CD14-positive monocyte (primary cell): ENCODE results near the gene CXCL16. TPM values are rescaled to one million over a fixed set of nuclear protein-coding genes. Genes with fewer than 3 reads are reported as not detected.
A peak's percentile ranks its signal among the peaks of the same experiment; 100 is the strongest.

Source experiments
- DNase-seq, 3 donors: peaks; one replicate each; pipeline ENCODE4 v3.0.0-alpha.2; 2011 to 2022
- H2AFZ ChIP-seq: 2 replicates; pipeline ENCODE4 v1.6.0; 2012; ENCODE audit warnings: mild to moderate bottlenecking, low read depth, low read length, inconsistent platforms; ENCODE audit not compliant: insufficient read depth, poor library complexity, severe bottlenecking
- H3K27ac ChIP-seq, 2 donors: 1 replicate in 1 of 2; 2 replicates in 1 of 2; pipeline ENCODE4 v1.5.1; 2012 to 2013; ENCODE audit warnings: low read length in 2 of 2, control low read depth in 1 of 2, inconsistent platforms in 1 of 2, low read depth in 1 of 2, mild to moderate bottlenecking in 1 of 2
- H3K27me3 ChIP-seq, 2 donors: one replicate each; pipeline versions ENCODE4 v1.6.0 to v1.6.1; 2011 to 2013; ENCODE audit warnings: low read length in 2 of 2; ENCODE audit not compliant: control insufficient read depth in 2 of 2, insufficient read depth in 2 of 2
- H3K36me3 ChIP-seq, 2 donors: replicated peaks in 1 of 2; 1 replicate in 1 of 2; 2 replicates in 1 of 2; pipeline versions ENCODE4 v1.5.1 to v1.6.1; 2012 to 2013; ENCODE audit warnings: low read length in 2 of 2, control low read depth in 1 of 2, inconsistent platforms in 1 of 2, mild to moderate bottlenecking in 1 of 2; ENCODE audit not compliant: insufficient read depth in 2 of 2, control insufficient read depth in 1 of 2
- H3K4me1 ChIP-seq, 2 donors: 1 replicate in 1 of 2; 2 replicates in 1 of 2; pipeline versions ENCODE4 v1.5.1 to v1.6.1; 2012 to 2013; ENCODE audit warnings: low read length in 2 of 2, control low read depth in 1 of 2, inconsistent platforms in 1 of 2, mild to moderate bottlenecking in 1 of 2, moderate library complexity in 1 of 2; ENCODE audit not compliant: insufficient read depth in 2 of 2, control insufficient read depth in 1 of 2
- H3K4me2 ChIP-seq: replicated peaks from 2 replicates; pipeline ENCODE3; 2012; ENCODE audit warnings: low read length, moderate library complexity, mild to moderate bottlenecking; ENCODE audit not compliant: poor library complexity, severe bottlenecking; ENCODE audit errors: extremely low read depth
- H3K4me3 ChIP-seq, 3 experiments: fragments of 200-600 bp in 1 of 3; sonication (generic) in 1 of 3; replicated peaks in 1 of 3; 1 replicate in 2 of 3; 2 replicates in 1 of 3; pipeline ENCODE4 v1.5.1; 2011 to 2013; ENCODE audit warnings: low read length in 3 of 3, mild to moderate bottlenecking in 3 of 3, control low read depth in 2 of 3, low read depth in 2 of 3, inconsistent platforms in 1 of 3, moderate library complexity in 1 of 3
- H3K79me2 ChIP-seq: 2 replicates; pipeline ENCODE4 v1.6.0; 2012; ENCODE audit warnings: mild to moderate bottlenecking, control low read depth, inconsistent platforms, low read length, moderate library complexity; ENCODE audit not compliant: insufficient read depth
- H3K9ac ChIP-seq: 2 replicates; pipeline ENCODE4 v1.6.0; 2017; ENCODE audit warnings: low read length, mild to moderate bottlenecking; ENCODE audit not compliant: insufficient read depth, poor library complexity, severe bottlenecking
- H3K9me3 ChIP-seq, 2 donors: replicated peaks in 1 of 2; 1 replicate in 1 of 2; 2 replicates in 1 of 2; pipeline versions ENCODE4 v1.5.1 to v1.6.1; 2012 to 2013; ENCODE audit warnings: low read length in 2 of 2, control low read depth in 1 of 2; ENCODE audit not compliant: control insufficient read depth in 1 of 2, insufficient read depth in 1 of 2
- H4K20me1 ChIP-seq: 2 replicates; pipeline ENCODE4 v1.6.0; 2012; ENCODE audit warnings: mild to moderate bottlenecking, low read length, control low read depth, moderate library complexity; ENCODE audit not compliant: insufficient read depth
- H3K27ac Mint-ChIP-seq, 7 donors: one replicate each; pipeline ENCODE4 v1.8.0; 2020; ENCODE audit warnings: mild to moderate bottlenecking in 7 of 7, mixed read lengths in 7 of 7, moderate library complexity in 6 of 7, inconsistent platforms in 2 of 7
- H3K27me3 Mint-ChIP-seq, 3 donors: one replicate each; pipeline ENCODE4 v1.8.0; 2021 to 2022; ENCODE audit warnings: low read depth in 3 of 3, mild to moderate bottlenecking in 3 of 3, mixed read lengths in 3 of 3, moderate library complexity in 3 of 3, inconsistent platforms in 1 of 3
- H3K36me3 Mint-ChIP-seq, 2 donors: one replicate each; pipeline ENCODE4 v1.8.0; 2020; ENCODE audit warnings: mixed read lengths in 2 of 2, inconsistent platforms in 1 of 2, mild to moderate bottlenecking in 1 of 2
- H3K4me1 Mint-ChIP-seq: one replicate; pipeline ENCODE4 v1.8.0; 2020; ENCODE audit warnings: mild to moderate bottlenecking, mixed read lengths
- H3K4me3 Mint-ChIP-seq, 2 donors: one replicate each; pipeline ENCODE4 v1.8.0; 2020; ENCODE audit warnings: mild to moderate bottlenecking in 2 of 2, mixed read lengths in 2 of 2, moderate library complexity in 1 of 2
- H3K9me3 Mint-ChIP-seq, 7 donors: one replicate each; pipeline ENCODE4 v1.8.0; 2020 to 2022; ENCODE audit warnings: mixed read lengths in 7 of 7, mild to moderate bottlenecking in 6 of 7, moderate library complexity in 6 of 7, inconsistent platforms in 2 of 7
- CTCF ChIP-seq: fragments of 200-600 bp; IDR thresholded peaks from one replicate; pipeline ENCODE4 v1.8.0; 2022; ENCODE audit warnings: antibody characterized with exemption, mild to moderate bottlenecking
- WGBS: methylation state at CpG from one replicate; pipeline ENCODE4 v1.1.5; 2013; ENCODE audit warnings: missing lambda C conversion rate; ENCODE audit not compliant: insufficient coverage; 5-methylcytosine and 5-hydroxymethylcytosine counted together
- intact Hi-C, 2 donors: fragments of 100-400 bp; cut with micrococcal nuclease; formaldehyde crosslinking; loops; one replicate each; pipeline versions ENCODE4 v1.15.0 to v1.15.1; 2023
- polyA plus RNA-seq, 3 donors: library from polyadenylated mRNA; depleted of rRNA in 1 of 3; unstranded in 2 of 3; stranded (reverse) in 1 of 3; fragments of 300-500 nt in 2 of 3; fragments of >200 nt in 1 of 3; fragmentation: Illumina TruSeq in 2 of 3; gene quantifications; 1 replicate in 2 of 3; 2 replicates in 1 of 3; pipeline ENCODE4 v1.2.3, GENCODE V29; 2012 to 2021

CXCL16 gene
- polyA plus RNA-seq, 3 donors, result 68.1 to 204 (median 103) TPM

GRCh38 chr17:4733073-4733531 is 6.6 kb downstream of the CXCL16 start:
- DNase-seq, result peak; percentile 90 to 95 (median 91)
- H2AFZ ChIP-seq, result no peak overlapping the region
- Mint-ChIP-seq H3K4me3 (peak overlapping the region; percentile 26 to 45), H3K4me1 (peaks cover 74% of the 10 kb centered on the region), H3K9me3 (peaks cover 0 to 3% (median under 1%) of the 10 kb centered on the region in 7 donors), H3K36me3 (peaks cover 41 to 48% of the 10 kb centered on the region in 2 donors), H3K27ac (peak overlapping the region; percentile 97 to 99 (median 99)), H3K27me3 (peaks cover 3 to 16% (median 9%) of the 10 kb centered on the region in 3 donors)
- no peaks in the 10 kb centered on the region for H4K20me1 ChIP-seq
- peaks cover 0 to 5% of the 10 kb centered on the region in 2 donors for H3K27me3 ChIP-seq
- H3K36me3 ChIP-seq, result peaks cover 0 to 13% of the 10 kb centered on the region in 2 donors
- peak overlapping the region in 1 of 3 experiments; percentile 80 for H3K4me3 ChIP-seq
- peaks cover 68 to 78% of the 10 kb centered on the region in 2 donors for H3K4me1 ChIP-seq
- H3K4me2 ChIP-seq, result peak overlapping the region; percentile 80
- H3K27ac ChIP-seq, result peak overlapping the region; percentile 90 to 96
- TF ChIP-seq CTCF, result peak; percentile 85
- H3K79me2 ChIP-seq, result no peaks in the 10 kb centered on the region
- intact Hi-C loops, result loop anchor here in 1 of 2 donors (5.0 kb wide), 2 partner anchors 34 to 64 kb away; partner anchors contain the start of gene PSMB6
- 50% methylated on average over 5 of the region's 6 CpGs for WGBS
- H3K9ac ChIP-seq, result peak overlapping the region; percentile 29
- H3K9me3 ChIP-seq, result no peaks in the 10 kb centered on the region

GRCh38 chr17:4728124-4728523 is 11.6 kb downstream of the CXCL16 start:
- intact Hi-C loops, result no loop called here
- peak overlapping the region in 1 of 2 donors; percentile 34 for H3K27ac ChIP-seq
- H3K9me3 Mint-ChIP-seq, result peaks cover 0 to 3% (median 0%) of the 10 kb centered on the region in 7 donors
- peaks cover 0 to 3% (median 1%) of the 10 kb centered on the region in 3 donors for H3K27me3 Mint-ChIP-seq
- peaks cover 68% of the 10 kb centered on the region for H3K4me1 Mint-ChIP-seq
- H3K4me3 Mint-ChIP-seq, result no peak overlapping the region
- H3K36me3 Mint-ChIP-seq, result peaks cover 6 to 11% of the 10 kb centered on the region in 2 donors
- no peak overlapping the region for H3K4me2 ChIP-seq
- H3K36me3 ChIP-seq, result no peaks in the 10 kb centered on the region
- TF ChIP-seq CTCF, result no peak
- no peak overlapping the region for H3K4me3 ChIP-seq
- H3K9ac ChIP-seq, result no peak overlapping the region
- no peaks in the 10 kb centered on the region for H3K79me2 ChIP-seq
- no peak overlapping the region for H2AFZ ChIP-seq
- no peaks in the 10 kb centered on the region for H4K20me1 ChIP-seq
- H3K27ac Mint-ChIP-seq, result peak overlapping the region; percentile 4 to 99 (median 88)
- H3K4me1 ChIP-seq, result peaks cover 66 to 77% of the 10 kb centered on the region in 2 donors
- WGBS, result no CpG with 5 or more reads among the region's 3 CpGs
- peak in 2 of 3 donors; percentile 64 to 90 for DNase-seq
- no peaks in the 10 kb centered on the region for H3K9me3 ChIP-seq
- H3K27me3 ChIP-seq, result no peaks in the 10 kb centered on the region
